CD4-positive, alpha-beta T cell treated with Interferon alpha-2 for 1 hour (primary cell): Measurements from ENCODE around the gene CEP57.
A peak's percentile ranks its signal among the peaks of the same experiment; 100 is the strongest.

Experiments used
- DNase-seq, 2 donors: peaks; one replicate each; pipeline ENCODE4 v3.0.0-alpha.2; 2020 to 2022

The CEP57 gene

GRCh38 chr11:95790123-95790932 is at the start of gene CEP57:
Gene CEP57 (plus strand): TSS chr11:95790498. CDS start chr11:95790699, 201 bp downstream.
- peak; percentile 93 to 96 for DNase-seq

GRCh38 chr11:95750101-95750500 is 40.2 kb upstream of the CEP57 start:
- no peak for DNase-seq

- DNase-seq, result no peak
These were observed 38.8 kb upstream of the CEP57 start for GRCh38 chr11:95751515-95751914.

GRCh38 chr11:95760941-95761340 is 29.4 kb upstream of the CEP57 start:
- no peak for DNase-seq

DNA sequence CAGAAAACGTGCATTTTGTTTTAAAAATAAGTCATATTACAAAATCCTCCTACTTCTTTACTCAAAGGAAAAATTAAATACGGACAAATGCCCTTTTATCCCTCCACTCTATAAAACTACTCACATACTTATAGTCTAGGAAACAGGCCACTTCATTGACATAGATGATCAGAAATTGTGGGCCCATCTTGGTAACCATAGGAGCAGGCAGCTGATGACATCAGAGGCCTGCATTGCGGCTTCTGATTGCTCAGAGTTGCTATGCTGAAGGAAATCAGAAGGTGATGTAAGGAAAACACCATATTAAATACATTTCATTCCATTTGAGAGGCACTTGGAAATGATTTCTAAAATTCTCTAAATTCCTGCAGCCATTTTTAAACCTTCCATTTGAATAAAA is 27.8 kb upstream of the CEP57 start:
- DNase-seq, result no peak

GRCh38 chr11:95764267-95764898 is 25.9 kb upstream of the CEP57 start:
- peak in 1 of 2 donors; percentile 79 for DNase-seq

- DNase-seq, result no peak
These were observed 23.6 kb upstream of the CEP57 start for GRCh38 chr11:95766701-95767100.

DNA sequence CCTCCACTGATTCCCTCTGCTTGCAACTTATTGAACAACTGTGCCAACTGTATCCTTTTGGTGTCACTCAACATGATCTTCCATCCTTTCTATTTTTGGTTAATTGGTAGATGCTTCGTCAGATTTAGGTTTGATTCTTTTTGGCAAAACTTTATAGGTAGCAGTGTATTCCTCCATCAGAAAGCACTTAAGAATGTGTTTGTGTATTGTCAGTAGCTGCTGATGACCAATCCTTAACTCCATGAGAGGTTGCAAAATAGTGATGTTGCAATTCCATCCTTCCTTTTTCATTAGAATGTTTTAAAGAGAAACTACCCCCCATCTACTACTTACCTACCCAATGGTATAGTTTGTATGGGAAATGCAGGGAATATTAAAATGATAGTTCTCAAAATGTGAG is 22.8 kb upstream of the CEP57 start:
- no peak for DNase-seq

GRCh38 chr11:95768521-95768920 is 21.8 kb upstream of the CEP57 start:
- no peak for DNase-seq

DNA sequence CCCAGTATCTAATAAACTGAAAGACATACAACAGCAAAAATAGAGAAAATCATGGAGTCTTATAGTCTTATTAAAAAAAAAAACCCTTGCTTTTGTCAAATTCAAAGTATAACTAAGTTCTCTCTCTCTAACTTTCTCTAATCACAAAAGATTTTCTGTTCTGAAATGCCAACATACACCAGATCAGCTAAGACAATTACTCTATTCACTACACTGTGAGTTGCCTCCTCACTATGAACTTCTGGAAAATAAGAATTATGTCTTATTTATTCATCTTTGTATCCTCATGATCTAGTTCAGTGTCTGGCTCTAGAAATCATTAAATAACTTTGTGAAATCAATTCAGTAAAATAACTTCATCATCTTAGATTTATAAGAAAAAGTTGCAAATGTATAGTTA is 13.4 kb upstream of the CEP57 start:
- no peak for DNase-seq

DNA sequence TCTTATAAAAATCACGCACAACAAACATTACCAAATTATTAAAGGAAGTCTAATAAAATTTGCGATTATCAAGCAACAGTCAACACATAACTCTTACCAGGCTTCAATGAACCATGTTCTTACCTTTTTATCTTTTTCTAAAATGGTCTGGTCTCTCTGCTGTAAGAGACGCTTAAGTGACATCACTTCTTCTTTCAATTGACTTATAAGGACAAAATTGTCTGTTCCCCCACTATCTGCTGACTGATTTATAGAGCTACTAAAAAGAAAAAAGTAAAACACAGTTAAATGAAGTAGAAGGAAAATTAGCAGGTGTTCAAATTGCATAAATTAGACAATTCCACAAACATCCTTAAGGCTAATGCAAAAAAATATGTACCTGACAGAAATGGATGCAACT is 11.6 kb upstream of the CEP57 start:
- DNase-seq, result no peak

- DNase-seq, result no peak
These were observed 9.8 kb upstream of the CEP57 start for GRCh38 chr11:95780544-95780943.

DNA sequence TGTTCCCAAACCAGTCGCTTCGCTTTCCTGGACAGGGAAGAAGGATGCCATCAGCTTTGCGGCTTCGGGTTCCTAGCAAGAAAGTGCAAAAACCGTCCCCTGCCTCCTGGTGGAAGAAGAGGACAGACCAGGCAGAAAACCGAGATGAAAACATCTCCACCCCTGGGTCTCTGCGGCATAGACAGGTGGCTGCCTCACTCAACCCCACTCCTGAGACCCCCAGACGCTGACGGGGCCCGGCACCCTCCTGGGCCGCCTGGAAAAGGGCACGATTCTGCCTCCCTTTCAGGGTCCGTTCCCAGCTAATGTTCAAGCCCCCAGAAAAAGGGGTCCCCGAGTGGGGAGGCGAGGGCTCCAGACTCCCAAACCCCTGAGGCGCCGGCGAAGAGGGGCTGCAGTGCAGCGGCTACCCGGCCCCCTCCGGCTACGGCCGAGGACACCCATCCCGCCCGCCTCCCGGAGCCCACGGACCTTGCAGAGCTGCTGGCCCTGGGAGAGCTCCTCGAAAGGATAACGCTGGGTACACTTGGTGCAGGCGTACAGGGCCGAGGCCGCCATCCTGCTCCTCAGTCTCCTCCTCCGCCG is 1.3 kb upstream of the CEP57 start:
- peak; percentile 8 to 49 for DNase-seq

DNA sequence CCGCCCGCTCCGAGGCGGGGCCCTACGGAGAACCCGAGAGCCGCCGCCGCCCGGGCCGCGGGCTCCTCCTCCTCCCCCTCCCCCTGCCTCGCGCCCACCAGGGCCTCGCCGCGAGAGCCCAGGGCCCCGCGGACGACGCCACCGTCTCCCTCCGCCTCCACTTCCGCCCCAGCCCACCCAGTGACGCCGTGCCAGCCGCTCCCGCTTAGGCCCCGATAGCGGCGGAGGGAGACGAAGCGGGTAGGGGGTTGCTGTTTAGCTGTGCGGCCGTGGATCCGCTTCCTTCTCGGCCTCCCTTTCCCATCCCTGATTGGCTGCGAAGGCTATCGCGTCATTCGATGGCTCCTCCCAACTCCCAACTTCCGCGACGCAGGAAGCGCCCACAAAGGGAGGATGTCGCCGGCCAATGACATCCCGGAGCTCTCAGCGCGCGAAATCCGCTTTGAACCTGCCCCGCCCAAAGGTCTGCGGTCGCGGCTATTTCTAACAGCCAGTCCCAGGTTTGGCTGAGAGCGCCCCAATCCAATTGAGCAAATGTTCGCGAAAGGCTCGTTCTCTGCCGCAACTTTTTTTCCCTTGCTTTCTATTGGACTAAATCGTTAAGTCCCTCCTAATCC is 684 bp upstream of the CEP57 start, which contains the start of gene FAM76B:
FAM76B (minus strand) TSS at position 277 of the 617 bp plus-strand sequence. CDS start 304 bp downstream, outside the sequence.
- DNase-seq, result peak; percentile 99

DNA sequence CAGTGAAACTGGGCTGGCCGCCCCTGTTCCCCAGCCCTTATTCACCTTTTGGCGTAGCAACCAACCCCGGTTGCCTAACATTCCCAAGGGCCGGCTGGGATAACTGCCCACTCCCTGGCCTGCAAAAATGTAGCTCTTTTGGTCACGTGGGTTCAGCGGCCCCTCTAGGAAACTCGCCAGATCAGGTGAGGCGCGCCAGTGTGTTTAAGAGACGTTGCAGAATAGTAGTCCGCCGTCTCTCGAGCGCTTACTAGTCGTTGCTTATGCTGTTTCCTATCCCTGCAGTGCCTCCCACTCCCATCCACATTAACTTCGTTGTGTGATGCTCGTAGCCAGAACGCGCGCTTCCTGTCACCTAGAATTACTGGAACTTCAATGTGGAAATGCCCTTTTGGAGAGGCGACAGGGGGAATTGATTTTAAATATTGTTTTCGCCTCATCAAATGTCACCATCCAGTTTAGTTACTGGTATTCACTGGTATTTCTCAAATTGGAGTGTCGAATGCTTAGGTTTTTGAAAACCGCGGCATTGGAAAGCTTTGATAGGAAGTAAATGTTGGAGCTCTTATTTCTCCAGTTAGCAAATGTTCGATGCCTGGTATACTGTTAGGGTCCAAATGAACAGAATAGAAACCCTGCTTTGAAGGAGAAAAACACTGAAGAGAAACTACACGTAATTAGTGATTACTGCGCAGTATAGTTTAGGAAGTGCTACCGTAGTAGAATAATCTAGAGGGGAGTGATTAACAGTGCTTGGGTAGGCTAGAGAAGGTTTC is 823 bp downstream of the CEP57 start:
- DNase-seq, result peak; percentile 30 to 61

DNA sequence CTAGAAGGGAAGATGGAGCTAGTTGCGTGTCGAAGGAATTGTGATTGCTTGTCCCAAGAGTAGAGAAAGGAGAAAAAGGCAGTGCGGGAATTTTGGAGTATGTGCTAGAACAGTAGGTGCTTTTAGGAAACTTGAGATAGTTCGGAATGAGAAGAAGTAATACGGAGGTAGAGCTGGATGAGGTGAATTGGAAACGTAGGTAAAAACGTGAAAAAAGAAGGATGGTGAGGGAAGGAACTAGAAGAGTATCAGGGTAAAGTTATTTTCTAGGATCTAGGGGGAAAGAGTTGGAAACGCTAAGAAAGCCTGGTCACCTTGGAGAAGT is 1.4 kb downstream of the CEP57 start:
- DNase-seq, result no peak

- no peak for DNase-seq
These were observed 1.9 kb downstream of the CEP57 start for GRCh38 chr11:95792200-95792599.

GRCh38 chr11:95792700-95793099 is 2.4 kb downstream of the CEP57 start:
- DNase-seq, result no peak

GRCh38 chr11:95793116-95793515 is 2.8 kb downstream of the CEP57 start:
- DNase-seq, result no peak

DNA sequence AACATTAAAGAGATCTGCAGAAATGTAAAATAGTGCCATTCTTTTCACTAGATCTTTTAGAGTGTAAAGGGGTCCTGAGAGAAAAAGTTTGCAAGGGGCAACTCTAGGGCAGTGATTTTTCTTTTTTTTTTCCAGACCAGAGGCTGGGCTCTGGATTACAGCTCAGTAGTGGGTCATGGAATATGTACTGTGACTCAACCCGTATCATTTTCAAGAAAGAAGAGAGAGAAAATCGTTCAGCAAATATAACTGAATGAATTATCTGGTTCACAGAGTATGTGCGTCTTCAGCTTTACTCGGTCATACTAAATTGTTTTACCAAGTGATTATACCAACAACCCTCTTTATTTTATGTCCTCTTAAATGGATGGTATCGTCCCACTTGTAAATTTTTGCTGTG is 3.8 kb downstream of the CEP57 start:
- DNase-seq, result no peak

GRCh38 chr11:95795627-95796295 is 5.5 kb downstream of the CEP57 start:
- no peak for DNase-seq

GRCh38 chr11:95796501-95796900 is 6.2 kb downstream of the CEP57 start:
- no peak for DNase-seq
